AG04450 (cell line): ENCODE data around the gene PCYOX1L. TPM values are rescaled to one million over a fixed set of nuclear protein-coding genes. Genes with fewer than 3 reads are reported as not detected.

Source experiments
- CTCF ChIA-PET: fragments of 300-600, 350-600 bp; formaldehyde crosslinking; extraction: SDS; loops from one replicate; lab custom pipeline; 2022; ENCODE audit warnings: antibody characterized with exemption, inconsistent platforms; lab: Charles Lee
- POLR2A ChIA-PET: fragments of 350-600 bp; formaldehyde crosslinking; extraction: SDS; loops from one replicate; lab custom pipeline; 2021; ENCODE audit warnings: antibody characterized with exemption, inconsistent platforms; lab: Yijun Ruan, JAX
- DNase-seq: peaks from one replicate; pipeline ENCODE4 v3.0.0-alpha.2; 2011; ENCODE audit warnings: low read depth, low spot score
- H3K27ac ChIP-seq: one replicate; pipeline ENCODE4 v1.5.1; 2012; ENCODE audit warnings: low read depth, low read length, control low read depth
- H3K27me3 ChIP-seq: one replicate; pipeline ENCODE4 v1.6.0; 2012; ENCODE audit warnings: low read length; ENCODE audit not compliant: control insufficient read depth, insufficient read depth
- H3K4me3 ChIP-seq: 2 replicates; pipeline ENCODE4 v1.5.1; 2011; ENCODE audit warnings: mild to moderate bottlenecking, low read depth, low read length, control low read depth
- H3K9me3 ChIP-seq: 2 replicates; pipeline ENCODE4 v1.5.1; 2012; ENCODE audit warnings: low read length; ENCODE audit not compliant: control insufficient read depth, insufficient read depth
- CTCF ChIP-seq: IDR thresholded peaks from 2 replicates; pipeline ENCODE4 v1.5.1; 2011; ENCODE audit warnings: low read depth, low read length, control low read depth, inconsistent platforms
- polyA plus RNA-seq: library from polyadenylated mRNA; depleted of rRNA; stranded (reverse); fragments of >200 nt; gene quantifications from 2 replicates; pipeline ENCODE4 v1.2.3, GENCODE V29; 2011

The PCYOX1L gene
- polyA plus RNA-seq, 1 experiment: 11.0 TPM

GRCh38 chr5:149326611-149327010 is 31.2 kb upstream of the PCYOX1L start:
- ChIA-PET CTCF (interaction anchor here (0.6 to 1.0 kb wide), 2 partner anchors 9 to 226 kb away, joined by 3 to 4 read pairs; no protein-coding TSS in a partner anchor), POLR2A (interaction anchor here (0.7 kb wide), 1 partner anchor 107 kb away, joined by 10 read pairs; no protein-coding TSS in a partner anchor)
- no peak for TF ChIP-seq CTCF
- Histone ChIP-seq H3K27ac (no peak overlapping the region), H3K4me3 (no peak overlapping the region), H3K9me3 (no peaks in the 10 kb centered on the region), H3K27me3 (no peaks in the 10 kb centered on the region)
- DNase-seq: no peak

GRCh38 chr5:149328177-149328576 is 29.7 kb upstream of the PCYOX1L start:
- no peak overlapping the region for H3K27ac ChIP-seq
- ChIA-PET CTCF (no interaction called here), POLR2A (no interaction called here)
- TF ChIP-seq CTCF: no peak
- DNase-seq: no peak
- no peak overlapping the region for H3K4me3 ChIP-seq
- H3K9me3 ChIP-seq: no peaks in the 10 kb centered on the region
- H3K27me3 ChIP-seq: no peaks in the 10 kb centered on the region

- no peak for DNase-seq
- Histone ChIP-seq H3K9me3 (no peaks in the 10 kb centered on the region), H3K4me3 (no peak overlapping the region), H3K27ac (no peak overlapping the region), H3K27me3 (no peaks in the 10 kb centered on the region)
- ChIA-PET CTCF (interaction anchor here (1.2 to 2.0 kb wide), 3 partner anchors 8 to 38 kb away, joined by 3 to 9 read pairs (median 6); no protein-coding TSS in a partner anchor), POLR2A (no interaction called here)
- TF ChIP-seq CTCF: no peak
Measured at GRCh38 chr5:149333711-149334443, 24.0 kb upstream of the PCYOX1L start.

GRCh38 chr5:149337736-149338135 is 20.1 kb upstream of the PCYOX1L start:
- TF ChIP-seq CTCF: no peak
- no peaks in the 10 kb centered on the region for H3K27me3 ChIP-seq
- ChIA-PET POLR2A (no interaction called here), CTCF (interaction anchor here (0.5 kb wide), 1 partner anchor 197 kb away, joined by 5 read pairs; no protein-coding TSS in a partner anchor)
- no peak for DNase-seq
- H3K4me3 ChIP-seq: no peak overlapping the region
- no peaks in the 10 kb centered on the region for H3K9me3 ChIP-seq
- no peak overlapping the region for H3K27ac ChIP-seq

- no peak for TF ChIP-seq CTCF
- ChIA-PET CTCF (no interaction called here), POLR2A (no interaction called here)
- DNase-seq: no peak
- Histone ChIP-seq H3K9me3 (no peaks in the 10 kb centered on the region), H3K4me3 (no peak overlapping the region), H3K27ac (no peak overlapping the region), H3K27me3 (no peaks in the 10 kb centered on the region)
Measured at GRCh38 chr5:149338364-149338763, 19.5 kb upstream of the PCYOX1L start.
